Mesenchymal stem cell (in vitro differentiated cells and primary cell): ENCODE results near the gene IDH2.

Experiments
- DNase-seq: peaks from one replicate; pipeline ENCODE4 v3.0.0-alpha.2; 2013
- H2AFZ ChIP-seq: one replicate; pipeline ENCODE4 v1.6.1; 2013; ENCODE audit warnings: low read depth, mild to moderate bottlenecking, control low read depth, inconsistent platforms, low read length, moderate library complexity
- H2AK5ac ChIP-seq: 2 replicates; pipeline ENCODE4 v1.6.1; 2013; ENCODE audit warnings: low read length, moderate library complexity, mild to moderate bottlenecking, inconsistent platforms; ENCODE audit not compliant: severe bottlenecking
- H2BK120ac ChIP-seq: one replicate; pipeline ENCODE4 v1.6.1; 2013; ENCODE audit warnings: low read depth, mild to moderate bottlenecking, inconsistent platforms, low read length, moderate library complexity
- H2BK12ac ChIP-seq, 2 experiments: one replicate each; pipeline ENCODE4 v1.6.1; 2013; ENCODE audit warnings: inconsistent platforms in 2 of 2, low read length in 2 of 2, mild to moderate bottlenecking in 2 of 2, moderate library complexity in 2 of 2, control low read depth in 1 of 2
- H2BK15ac ChIP-seq: one replicate; pipeline ENCODE4 v1.6.1; 2013; ENCODE audit warnings: mild to moderate bottlenecking, low read depth, inconsistent platforms; ENCODE audit not compliant: poor library complexity, severe bottlenecking
- H2BK5ac ChIP-seq: 2 replicates; pipeline ENCODE4 v1.6.1; 2013; ENCODE audit warnings: low read depth, mild to moderate bottlenecking, low read length, control low read depth, inconsistent platforms; ENCODE audit not compliant: poor library complexity, severe bottlenecking
- H3K14ac ChIP-seq, 2 experiments: one replicate each; pipeline ENCODE4 v1.6.1; 2013; ENCODE audit warnings: inconsistent platforms in 2 of 2, low read length in 2 of 2, control low read depth in 1 of 2, mild to moderate bottlenecking in 1 of 2, moderate library complexity in 1 of 2
- H3K18ac ChIP-seq, 2 experiments: one replicate each; pipeline ENCODE4 v1.6.1; 2013; ENCODE audit warnings: inconsistent platforms in 2 of 2, low read length in 2 of 2, control low read depth in 1 of 2, low read depth in 1 of 2, mild to moderate bottlenecking in 1 of 2
- H3K23ac ChIP-seq, 2 experiments: one replicate each; pipeline ENCODE4 v1.6.1; 2013; ENCODE audit warnings: inconsistent platforms in 2 of 2, low read length in 2 of 2, mild to moderate bottlenecking in 2 of 2, moderate library complexity in 2 of 2, control low read depth in 1 of 2
- H3K27ac ChIP-seq: 2 replicates; pipeline ENCODE4 v1.5.1; 2013; ENCODE audit warnings: mild to moderate bottlenecking, moderate library complexity, low read length, control low read depth, inconsistent platforms; ENCODE audit not compliant: poor library complexity, severe bottlenecking
- H3K27me3 ChIP-seq, 2 experiments: 2 replicates each; pipeline versions ENCODE4 v1.6.1 to v1.7.0; 2013; ENCODE audit warnings: low read length in 2 of 2, mild to moderate bottlenecking in 2 of 2, moderate library complexity in 2 of 2, control low read depth in 1 of 2, inconsistent platforms in 1 of 2; ENCODE audit not compliant: control insufficient read depth in 1 of 2, insufficient read depth in 1 of 2
- H3K36me3 ChIP-seq, 2 experiments: 2 replicates each; pipeline versions ENCODE4 v1.6.1 to v1.7.0; 2013; ENCODE audit warnings: low read length in 2 of 2, control low read depth in 1 of 2, inconsistent platforms in 1 of 2, low read depth in 1 of 2, mild to moderate bottlenecking in 1 of 2; ENCODE audit not compliant: insufficient read depth in 2 of 2, control insufficient read depth in 1 of 2
- H3K4ac ChIP-seq, 2 experiments: one replicate each; pipeline ENCODE4 v1.6.1; 2013; ENCODE audit warnings: inconsistent platforms in 2 of 2, low read length in 2 of 2, mild to moderate bottlenecking in 2 of 2, moderate library complexity in 2 of 2, control low read depth in 1 of 2, low read depth in 1 of 2
- H3K4me1 ChIP-seq: 2 replicates; pipeline ENCODE4 v1.6.1; 2013; ENCODE audit warnings: low read depth, low read length, control low read depth; ENCODE audit not compliant: control insufficient read depth, insufficient read depth
- H3K4me2 ChIP-seq: 2 replicates; pipeline ENCODE4 v1.6.1; 2013; ENCODE audit warnings: low read length, mild to moderate bottlenecking, inconsistent platforms; ENCODE audit not compliant: poor library complexity, severe bottlenecking
- H3K4me3 ChIP-seq, 2 experiments: 2 replicates each; pipeline versions ENCODE4 v1.5.1 to v1.7.0; 2013; ENCODE audit warnings: low read length in 2 of 2, mild to moderate bottlenecking in 2 of 2, control low read depth in 1 of 2, low read depth in 1 of 2; ENCODE audit not compliant: insufficient read depth in 1 of 2
- H3K79me1 ChIP-seq: replicated peaks from 2 replicates; pipeline ENCODE4 v1.6.1; 2013; ENCODE audit warnings: mild to moderate bottlenecking, control low read depth, low read length, inconsistent platforms; ENCODE audit not compliant: poor library complexity, severe bottlenecking
- H3K9ac ChIP-seq: 2 replicates; pipeline ENCODE4 v1.7.0; 2013; ENCODE audit warnings: mild to moderate bottlenecking, low read length, moderate library complexity
- H3K9me3 ChIP-seq: 2 replicates; pipeline ENCODE4 v1.7.0; 2013; ENCODE audit warnings: mild to moderate bottlenecking, low read length; ENCODE audit not compliant: control insufficient read depth
- H4K8ac ChIP-seq: one replicate; pipeline ENCODE4 v1.6.1; 2013; ENCODE audit warnings: inconsistent platforms, mild to moderate bottlenecking, low read length, moderate library complexity
- H4K91ac ChIP-seq: one replicate; pipeline ENCODE4 v1.6.1; 2013; ENCODE audit warnings: mild to moderate bottlenecking, low read length, inconsistent platforms
- WGBS: methylation state at CpG from one replicate; pipeline ENCODE4 v1.1.7; 2013; ENCODE audit warnings: mixed read lengths; 5-methylcytosine and 5-hydroxymethylcytosine counted together

Gene IDH2

GRCh38 chr15:90059208-90059985, 42.9 kb downstream of the IDH2 start:
- Histone ChIP-seq H3K9ac (no peak overlapping the region), H3K23ac (no peak overlapping the region), H3K27ac (peak overlapping the region; percentile 48), H3K4me2 (peak overlapping the region; percentile 2), H2BK15ac (peak overlapping the region; percentile 73), H2AFZ (no peak overlapping the region), H2BK120ac (no peak overlapping the region), H2BK12ac (peak overlapping the region; percentile 14 to 83), H3K18ac (peak overlapping the region; percentile 40 to 80), H3K4me3 (no peak overlapping the region), H3K36me3 (peaks cover 6 to 8% of the 10 kb centered on the region in 2 experiments), H3K9me3 (no peaks in the 10 kb centered on the region), H3K4ac (peak overlapping the region; percentile 29 to 80), H2AK5ac (peak overlapping the region; percentile 6), H3K4me1 (peaks cover 39% of the 10 kb centered on the region), H3K27me3 (no peaks in the 10 kb centered on the region), H3K14ac (peak overlapping the region in 1 of 2 experiments; percentile 95), H4K8ac (peak overlapping the region; percentile 78), H3K79me1 (peaks cover 45% of the 10 kb centered on the region), H4K91ac (peak overlapping the region; percentile 71), H2BK5ac (no peak overlapping the region)
- DNase-seq = peak; percentile 68
- WGBS = 48% methylated on average over 21 of the region's 21 CpGs

GRCh38 chr15:90058775-90059174, 43.5 kb downstream of the IDH2 start:
- peak overlapping the region in 1 of 2 experiments; percentile 56 for H3K4ac ChIP-seq
- no peak overlapping the region for H3K4me2 ChIP-seq
- no peaks in the 10 kb centered on the region for H3K27me3 ChIP-seq
- H3K4me3 ChIP-seq = no peak overlapping the region
- H2AFZ ChIP-seq = no peak overlapping the region
- H3K18ac ChIP-seq = peak overlapping the region; percentile 16 to 80
- DNase-seq = no peak
- no peak overlapping the region for H3K23ac ChIP-seq
- peaks cover 6 to 8% of the 10 kb centered on the region in 2 experiments for H3K36me3 ChIP-seq
- no peak overlapping the region for H2BK120ac ChIP-seq
- no peak overlapping the region for H3K9ac ChIP-seq
- H3K4me1 ChIP-seq = peaks cover 37% of the 10 kb centered on the region
- H2BK12ac ChIP-seq = peak overlapping the region in 1 of 2 experiments; percentile 70
- no peak overlapping the region for H2BK15ac ChIP-seq
- no peak overlapping the region for H3K27ac ChIP-seq
- H3K79me1 ChIP-seq = peaks cover 46% of the 10 kb centered on the region
- H2AK5ac ChIP-seq = peak overlapping the region; percentile 6
- H3K14ac ChIP-seq = peak overlapping the region in 1 of 2 experiments; percentile 9
- H3K9me3 ChIP-seq = no peaks in the 10 kb centered on the region
- peak overlapping the region; percentile 8 for H4K91ac ChIP-seq
- WGBS = 82% methylated on average over 5 of the region's 5 CpGs
- peak overlapping the region; percentile 78 for H4K8ac ChIP-seq
- H2BK5ac ChIP-seq = no peak overlapping the region

- no peak overlapping the region for H2AFZ ChIP-seq
- no peaks in the 10 kb centered on the region for H3K9me3 ChIP-seq
- H3K27me3 ChIP-seq = no peaks in the 10 kb centered on the region
- no peak overlapping the region for H3K4ac ChIP-seq
- no peak overlapping the region for H4K8ac ChIP-seq
- H3K4me3 ChIP-seq = no peak overlapping the region
- H2AK5ac ChIP-seq = no peak overlapping the region
- H3K23ac ChIP-seq = no peak overlapping the region
- no peak overlapping the region for H2BK5ac ChIP-seq
- peaks cover 5 to 6% of the 10 kb centered on the region in 2 experiments for H3K36me3 ChIP-seq
- no peak overlapping the region for H3K9ac ChIP-seq
- WGBS = 100% methylated on average over 3 of the region's 4 CpGs
- H3K27ac ChIP-seq = no peak overlapping the region
- no peak overlapping the region for H2BK15ac ChIP-seq
- H3K14ac ChIP-seq = no peak overlapping the region
- peaks cover 44% of the 10 kb centered on the region for H3K79me1 ChIP-seq
- H3K18ac ChIP-seq = no peak overlapping the region
- no peak overlapping the region for H2BK120ac ChIP-seq
- peak overlapping the region in 1 of 2 experiments; percentile 60 for H2BK12ac ChIP-seq
- peaks cover 37% of the 10 kb centered on the region for H3K4me1 ChIP-seq
- H3K4me2 ChIP-seq = no peak overlapping the region
- DNase-seq = no peak
- no peak overlapping the region for H4K91ac ChIP-seq
Measured at GRCh38 chr15:90058308-90058707, 44.0 kb downstream of the IDH2 start.

- Histone ChIP-seq H3K4me2 (no peak overlapping the region), H3K23ac (no peak overlapping the region), H3K14ac (no peak overlapping the region), H3K9me3 (no peaks in the 10 kb centered on the region), H3K4ac (no peak overlapping the region), H4K8ac (no peak overlapping the region), H2BK5ac (no peak overlapping the region), H2BK15ac (no peak overlapping the region), H2BK120ac (no peak overlapping the region), H3K4me3 (no peak overlapping the region), H2BK12ac (no peak overlapping the region), H3K36me3 (peaks cover 1 to 6% of the 10 kb centered on the region in 2 experiments), H2AFZ (no peak overlapping the region), H2AK5ac (no peak overlapping the region), H3K27ac (no peak overlapping the region), H3K18ac (no peak overlapping the region), H3K9ac (no peak overlapping the region), H4K91ac (no peak overlapping the region), H3K79me1 (peaks cover 41% of the 10 kb centered on the region), H3K4me1 (peaks cover 25% of the 10 kb centered on the region), H3K27me3 (no peaks in the 10 kb centered on the region)
- WGBS = 94% methylated on average over 7 of the region's 7 CpGs
- DNase-seq = no peak
Measured at GRCh38 chr15:90056529-90056928, 45.7 kb downstream of the IDH2 start.
